HEK293T (cell line): ENCODE results near the gene FAM78B.

Source experiments
- CTCF ChIA-PET: fragments of 350-600 bp; formaldehyde crosslinking; extraction: SDS; loops from one replicate; lab custom pipeline; 2021; ENCODE audit warnings: antibody characterized with exemption, inconsistent platforms; lab: Yijun Ruan, JAX
- POLR2A ChIA-PET: fragments of 350-600 bp; formaldehyde crosslinking; extraction: SDS; loops from one replicate; lab custom pipeline; 2020; ENCODE audit warnings: antibody characterized with exemption, inconsistent platforms; lab: Yijun Ruan, JAX
- DNase-seq: peaks from one replicate; pipeline ENCODE4 v3.0.0; 2012; ENCODE audit warnings: mixed read lengths; ENCODE audit errors: extremely low spot score
- ARNT ChIP-seq: fragments of 450-650 bp; IDR thresholded peaks from 2 replicates; pipeline ENCODE4 v1.6.1; 2017; ENCODE audit warnings: mild to moderate bottlenecking
- BHLHE40 ChIP-seq: fragments of 450-650 bp; IDR thresholded peaks from 2 replicates; pipeline ENCODE4 v1.6.1; 2016; ENCODE audit warnings: mild to moderate bottlenecking, moderate library complexity, borderline replicate concordance
- CTBP1 ChIP-seq: fragments of 450-650 bp; IDR thresholded peaks from 2 replicates; pipeline ENCODE4 v1.6.1; 2016; ENCODE audit warnings: borderline replicate concordance
- ELF4 ChIP-seq: fragments of 450-650 bp; IDR thresholded peaks from 2 replicates; pipeline ENCODE4 v1.6.1; 2017; ENCODE audit warnings: antibody characterized with exemption
- FOXA1 ChIP-seq: fragments of 450-650 bp; IDR thresholded peaks from 2 replicates; pipeline ENCODE4 v1.6.1; 2016; ENCODE audit warnings: mild to moderate bottlenecking
- FOXK2 ChIP-seq: fragments of 450-650 bp; IDR thresholded peaks from 2 replicates; pipeline ENCODE4 v1.6.1; 2016; ENCODE audit warnings: mild to moderate bottlenecking
- FOXM1 ChIP-seq: fragments of 450-650 bp; IDR thresholded peaks from 2 replicates; pipeline ENCODE4 v1.6.1; 2017; ENCODE audit warnings: mild to moderate bottlenecking, borderline replicate concordance
- HDGF ChIP-seq: fragments of 450-650 bp; IDR thresholded peaks from 2 replicates; pipeline ENCODE4 v1.6.1; 2017; ENCODE audit warnings: antibody characterized with exemption, borderline replicate concordance
- L3MBTL2 ChIP-seq: fragments of 450-650 bp; conservative IDR thresholded peaks from 2 replicates; pipeline ENCODE4 v1.6.1; 2016; ENCODE audit warnings: mild to moderate bottlenecking
- LEF1 ChIP-seq: fragments of 450-650 bp; IDR thresholded peaks from 2 replicates; pipeline ENCODE4 v1.6.1; 2017; ENCODE audit warnings: mild to moderate bottlenecking, borderline replicate concordance
- NFRKB ChIP-seq: fragments of 450-650 bp; IDR thresholded peaks from 2 replicates; pipeline ENCODE4 v1.6.1; 2016; ENCODE audit warnings: mild to moderate bottlenecking, moderate library complexity
- PKNOX1 ChIP-seq: fragments of 450-650 bp; IDR thresholded peaks from 2 replicates; pipeline ENCODE4 v1.6.1; 2016
- SP1 ChIP-seq: fragments of 450-650 bp; IDR thresholded peaks from 2 replicates; pipeline ENCODE4 v1.6.1; 2017
- SUZ12 ChIP-seq: fragments of 450-650 bp; IDR thresholded peaks from 2 replicates; pipeline ENCODE4 v1.6.1; 2016; ENCODE audit warnings: mild to moderate bottlenecking
- TARDBP ChIP-seq: fragments of 450-650 bp; IDR thresholded peaks from 2 replicates; pipeline ENCODE4 v1.6.1; 2016
- ZNF384 ChIP-seq: fragments of 450-650 bp; IDR thresholded peaks from 2 replicates; pipeline ENCODE4 v1.6.1; 2016

FAM78B gene

DNA sequence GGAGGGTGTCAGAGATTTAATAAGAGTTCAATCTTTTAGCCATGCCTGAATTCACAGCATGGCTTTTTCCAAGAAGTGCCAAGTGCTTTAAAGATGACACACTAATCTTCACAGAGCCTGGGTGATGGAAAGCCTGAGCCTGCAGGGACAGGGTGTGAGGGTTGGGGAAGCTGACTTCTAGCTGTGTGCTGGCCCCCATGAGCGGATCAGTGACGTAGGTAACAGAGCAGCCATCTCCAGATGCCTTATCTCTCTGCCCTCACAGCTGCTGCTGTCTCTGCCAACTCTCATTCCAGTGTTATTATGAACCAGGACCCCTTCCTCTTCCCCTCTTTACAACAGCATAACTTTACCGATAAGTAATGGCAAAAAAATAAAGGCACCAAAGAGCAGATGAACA, 30.6 kb downstream of the FAM78B start:
- TF ChIP-seq HDGF: no peak
- TF ChIP-seq NFRKB: no peak
- ChIA-PET POLR2A (no interaction called here), CTCF (no interaction called here)
- no peak for DNase-seq

- DNase-seq: no peak
- TF ChIP-seq TARDBP: no peak
- TF ChIP-seq BHLHE40: no peak
- no peak for TF ChIP-seq NFRKB
- no peak for TF ChIP-seq ARNT
- TF ChIP-seq FOXM1: no peak
- TF ChIP-seq CTBP1: no peak
- TF ChIP-seq ZNF384: no peak
- no peak for TF ChIP-seq ELF4
- TF ChIP-seq L3MBTL2: no peak
- TF ChIP-seq FOXA1: no peak
- no peak for TF ChIP-seq FOXK2
- no peak for TF ChIP-seq SUZ12
- no peak for TF ChIP-seq PKNOX1
- TF ChIP-seq LEF1: no peak
- POLR2A ChIA-PET: no interaction called here
- CTCF ChIA-PET: no interaction called here
These were observed 32.9 kb downstream of the FAM78B start for GRCh38 chr1:166133857-166134256.

GRCh38 chr1:166133276-166133841, 33.4 kb downstream of the FAM78B start:
- ChIA-PET CTCF (no interaction called here), POLR2A (no interaction called here)
- TF ChIP-seq PKNOX1 (no peak), FOXM1 (no peak), TARDBP (no peak), SP1 (no peak), CTBP1 (no peak), HDGF (no peak), FOXA1 (no peak)
- DNase-seq: no peak

DNA sequence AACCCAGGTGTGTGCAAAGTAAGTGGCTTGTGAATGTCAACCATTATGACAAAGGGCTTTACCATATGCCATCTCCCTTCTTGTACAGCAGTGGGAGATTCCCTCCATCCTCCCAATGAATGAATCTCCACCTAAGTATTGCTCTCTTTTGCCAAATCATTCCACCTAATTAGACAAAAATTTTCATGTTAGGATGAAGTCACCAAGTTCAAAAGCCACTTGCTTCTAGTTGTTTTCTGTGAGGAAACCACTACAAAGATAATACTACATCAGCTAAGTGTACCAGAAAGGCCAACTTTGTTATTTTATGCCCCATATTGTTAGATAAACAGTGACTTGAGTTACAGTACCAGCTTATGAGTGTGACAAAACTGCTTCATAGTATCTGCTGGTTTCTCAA, 34.3 kb downstream of the FAM78B start:
- no peak for DNase-seq
- CTCF ChIA-PET: no interaction called here
- POLR2A ChIA-PET: no interaction called here
- TF ChIP-seq BHLHE40 (no peak), SP1 (no peak), LEF1 (no peak), FOXA1 (no peak), ARNT (no peak), PKNOX1 (no peak), ZNF384 (no peak), FOXM1 (no peak), ELF4 (no peak), L3MBTL2 (no peak)

GRCh38 chr1:166129006-166129405, 37.8 kb downstream of the FAM78B start:
- no peak for TF ChIP-seq ZNF384
- no peak for TF ChIP-seq FOXM1
- no peak for TF ChIP-seq SUZ12
- no peak for TF ChIP-seq ELF4
- no peak for TF ChIP-seq LEF1
- TF ChIP-seq PKNOX1: no peak
- TF ChIP-seq SP1: no peak
- TF ChIP-seq L3MBTL2: no peak
- no peak for TF ChIP-seq HDGF
- no peak for TF ChIP-seq FOXA1
- TF ChIP-seq CTBP1: no peak
- no peak for TF ChIP-seq TARDBP
- TF ChIP-seq NFRKB: no peak
- TF ChIP-seq FOXK2: no peak
- TF ChIP-seq ARNT: no peak
- TF ChIP-seq BHLHE40: no peak
- ChIA-PET CTCF (no interaction called here), POLR2A (no interaction called here)
- no peak for DNase-seq

DNA sequence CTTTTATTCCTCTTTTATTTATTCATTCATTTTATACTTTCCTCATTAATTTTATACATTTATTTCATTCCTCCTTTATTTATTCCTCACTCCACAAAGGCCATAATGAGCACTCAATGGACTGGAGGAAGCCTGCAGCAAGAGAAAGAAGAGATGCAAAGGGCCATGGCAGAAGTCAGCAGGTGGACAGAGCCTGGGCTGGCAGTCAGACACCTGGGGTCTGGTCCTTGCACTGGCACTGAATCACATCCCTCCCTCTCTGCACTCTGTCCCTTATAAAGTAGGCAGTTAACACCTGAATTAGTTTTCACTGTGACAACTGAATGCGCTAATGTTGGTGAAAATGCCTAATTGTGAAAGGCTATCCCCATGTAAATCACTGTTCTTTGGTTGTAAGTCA, 38.6 kb downstream of the FAM78B start:
- POLR2A ChIA-PET: no interaction called here
- no peak for TF ChIP-seq ARNT
- TF ChIP-seq CTBP1: no peak
- TF ChIP-seq FOXM1: no peak
- TF ChIP-seq FOXA1: no peak
- CTCF ChIA-PET: no interaction called here
- DNase-seq: no peak
